ENCODE results near the gene PANK4.

PANK4 gene

GRCh38 chr1:2543543-2544092 lies 17.2 kb upstream of the PANK4 start:
- TF ChIP-seq FOXP2 (optimal IDR thresholded peaks at IDR 0.05; ENCODE audit: control extremely low read depth, extremely low read length, insufficient read depth): no peak
- TF ChIP-seq EZH2 (IDR thresholded peaks at IDR 0.05): no peak
- no peak for TF ChIP-seq POLR2AphosphoS5 (IDR thresholded peaks at IDR 0.05; ENCODE audit: borderline replicate concordance, low read depth, low read length)
- Histone ChIP-seq H3K36me3 (ENCODE audit: insufficient read depth, low read length) (no peaks in the 10 kb centered on the region), H3K9ac (ENCODE audit: insufficient read length) (no peak overlapping the region), H3K4me3 (no peak overlapping the region), H3K27ac (0 out of 2 replicates have a peak overlapping the region, but pooled peaks have one; percentile 9), H3K9me3 (ENCODE audit: low read depth, low read length) (no peaks in the 10 kb centered on the region)
- DNase-seq (ENCODE audit: low read depth, low spot score): no peak

GRCh38 chr1:2542246-2542915 lies 16.0 kb upstream of the PANK4 start:
- Histone ChIP-seq H3K36me3 (ENCODE audit: insufficient read depth, low read length) (no peaks in the 10 kb centered on the region), H3K9me3 (ENCODE audit: low read depth, low read length) (no peaks in the 10 kb centered on the region), H3K9ac (ENCODE audit: insufficient read length) (no peak overlapping the region), H3K4me3 (no peak overlapping the region), H3K27ac (no peak overlapping the region)
- DNase-seq (ENCODE audit: low read depth, low spot score): no peak
- TF ChIP-seq FOXP2 (optimal IDR thresholded peaks at IDR 0.05; ENCODE audit: control extremely low read depth, extremely low read length, insufficient read depth) (no peak), EZH2 (IDR thresholded peaks at IDR 0.05) (no peak), POLR2AphosphoS5 (IDR thresholded peaks at IDR 0.05; ENCODE audit: borderline replicate concordance, low read depth, low read length) (no peak)

- Histone ChIP-seq H3K36me3 (ENCODE audit: insufficient read depth, low read length) (no peaks in the 10 kb centered on the region), H3K9me3 (ENCODE audit: low read depth, low read length) (no peaks in the 10 kb centered on the region), H3K4me3 (no peak overlapping the region), H3K27ac (no peak overlapping the region), H3K9ac (ENCODE audit: insufficient read length) (no peak overlapping the region)
- no peak for DNase-seq (ENCODE audit: low read depth, low spot score)
- TF ChIP-seq POLR2AphosphoS5 (IDR thresholded peaks at IDR 0.05; ENCODE audit: borderline replicate concordance, low read depth, low read length): no peak
- no peak for TF ChIP-seq EZH2 (IDR thresholded peaks at IDR 0.05)
- no peak for TF ChIP-seq FOXP2 (optimal IDR thresholded peaks at IDR 0.05; ENCODE audit: control extremely low read depth, extremely low read length, insufficient read depth)
Observed at GRCh38 chr1:2541619-2542245, 15.3 kb upstream of the PANK4 start.

GRCh38 chr1:2540816-2541492 lies 14.6 kb upstream of the PANK4 start:
- Histone ChIP-seq H3K9ac (ENCODE audit: insufficient read length) (no peak overlapping the region), H3K27ac (no peak overlapping the region), H3K36me3 (ENCODE audit: insufficient read depth, low read length) (no peaks in the 10 kb centered on the region), H3K9me3 (ENCODE audit: low read depth, low read length) (no peaks in the 10 kb centered on the region), H3K4me3 (peak overlapping the region; percentile 36)
- TF ChIP-seq EZH2 (IDR thresholded peaks at IDR 0.05): no peak
- TF ChIP-seq FOXP2 (optimal IDR thresholded peaks at IDR 0.05; ENCODE audit: control extremely low read depth, extremely low read length, insufficient read depth): no peak
- TF ChIP-seq POLR2AphosphoS5 (IDR thresholded peaks at IDR 0.05; ENCODE audit: borderline replicate concordance, low read depth, low read length): no peak
- DNase-seq (ENCODE audit: low read depth, low spot score): no peak

- DNase-seq (ENCODE audit: low read depth, low spot score): no peak
- H3K36me3 ChIP-seq (ENCODE audit: insufficient read depth, low read length): no peaks in the 10 kb centered on the region
- TF ChIP-seq EZH2 (IDR thresholded peaks at IDR 0.05) (no peak), FOXP2 (optimal IDR thresholded peaks at IDR 0.05; ENCODE audit: control extremely low read depth, extremely low read length, insufficient read depth) (no peak), POLR2AphosphoS5 (IDR thresholded peaks at IDR 0.05; ENCODE audit: borderline replicate concordance, low read depth, low read length) (no peak)
- H3K9ac ChIP-seq (ENCODE audit: insufficient read length): no peak overlapping the region
- H3K27ac ChIP-seq: no peak overlapping the region
- H3K4me3 ChIP-seq: no peak overlapping the region
- H3K9me3 ChIP-seq (ENCODE audit: low read depth, low read length): no peaks in the 10 kb centered on the region
Observed at GRCh38 chr1:2539312-2539907, 13.0 kb upstream of the PANK4 start.

GRCh38 chr1:2538872-2539271 lies 12.5 kb upstream of the PANK4 start:
- Histone ChIP-seq H3K36me3 (ENCODE audit: insufficient read depth, low read length) (no peaks in the 10 kb centered on the region), H3K9ac (ENCODE audit: insufficient read length) (no peak overlapping the region)

GRCh38 chr1:2538376-2538775 lies 12.0 kb upstream of the PANK4 start:
- no peaks in the 10 kb centered on the region for H3K9me3 ChIP-seq (ENCODE audit: low read depth, low read length)
- no peaks in the 10 kb centered on the region for H3K36me3 ChIP-seq (ENCODE audit: insufficient read depth, low read length)
- no peak overlapping the region for H3K27ac ChIP-seq
- no peak overlapping the region for H3K4me3 ChIP-seq
- no peak for DNase-seq (ENCODE audit: low read depth, low spot score)
- no peak overlapping the region for H3K9ac ChIP-seq (ENCODE audit: insufficient read length)
- TF ChIP-seq POLR2AphosphoS5 (IDR thresholded peaks at IDR 0.05; ENCODE audit: borderline replicate concordance, low read depth, low read length): no peak

More at GRCh38 chr1:2538872-2539271, 12.5 kb upstream of the PANK4 start:
- Histone ChIP-seq H3K4me3 (no peak overlapping the region), H3K9me3 (ENCODE audit: low read depth, low read length) (no peaks in the 10 kb centered on the region), H3K27ac (no peak overlapping the region)
- no peak for TF ChIP-seq POLR2AphosphoS5 (IDR thresholded peaks at IDR 0.05; ENCODE audit: borderline replicate concordance, low read depth, low read length)
- TF ChIP-seq EZH2 (IDR thresholded peaks at IDR 0.05): no peak
- TF ChIP-seq FOXP2 (optimal IDR thresholded peaks at IDR 0.05; ENCODE audit: control extremely low read depth, extremely low read length, insufficient read depth): no peak
- no peak for DNase-seq (ENCODE audit: low read depth, low spot score)

- H3K9me3 ChIP-seq (ENCODE audit: low read depth, low read length): no peaks in the 10 kb centered on the region
- DNase-seq (ENCODE audit: low read depth, low spot score): no peak
- no peak overlapping the region for H3K4me3 ChIP-seq
- no peaks in the 10 kb centered on the region for H3K36me3 ChIP-seq (ENCODE audit: insufficient read depth, low read length)
- TF ChIP-seq EZH2 (IDR thresholded peaks at IDR 0.05) (no peak), FOXP2 (optimal IDR thresholded peaks at IDR 0.05; ENCODE audit: control extremely low read depth, extremely low read length, insufficient read depth) (no peak), POLR2AphosphoS5 (IDR thresholded peaks at IDR 0.05; ENCODE audit: borderline replicate concordance, low read depth, low read length) (no peak)
- H3K9ac ChIP-seq (ENCODE audit: insufficient read length): no peak overlapping the region
- no peak overlapping the region for H3K27ac ChIP-seq
Observed at GRCh38 chr1:2537784-2538115, 11.4 kb upstream of the PANK4 start.
